GM19239 (cell line): ENCODE data around the gene NEAT1.
A peak's percentile ranks its signal among the peaks of the same experiment; 100 is the strongest.
"Not testable (repeated sequence)": the region's sequence is repeated elsewhere in the genome, so short reads cannot be mapped to it uniquely, and the experiment has no call there.

Source experiments
- DNase-seq: peaks from one replicate; pipeline ENCODE4 v3.0.0; 2011; ENCODE audit warnings: low spot score; ENCODE audit not compliant: insufficient read length
- FAIRE-seq: peaks from 2 replicates; lab custom pipeline; 2011; peaks lifted over from hg19 to GRCh38; lab: Jason Lieb, UNC

NEAT1 gene

GRCh38 chr11:65403607-65404121, 18.9 kb upstream of the NEAT1 start:
- DNase-seq (no peak), FAIRE-seq (peak; percentile 95)

GRCh38 chr11:65404210-65404609, 18.4 kb upstream of the NEAT1 start:
- no peak for FAIRE-seq
- DNase-seq, result no peak

GRCh38 chr11:65404638-65405339, 17.8 kb upstream of the NEAT1 start:
- FAIRE-seq (no peak), DNase-seq (no peak)

- no peak for FAIRE-seq
- DNase-seq, result no peak
Observed at GRCh38 chr11:65410936-65411680, 11.5 kb upstream of the NEAT1 start.

DNA sequence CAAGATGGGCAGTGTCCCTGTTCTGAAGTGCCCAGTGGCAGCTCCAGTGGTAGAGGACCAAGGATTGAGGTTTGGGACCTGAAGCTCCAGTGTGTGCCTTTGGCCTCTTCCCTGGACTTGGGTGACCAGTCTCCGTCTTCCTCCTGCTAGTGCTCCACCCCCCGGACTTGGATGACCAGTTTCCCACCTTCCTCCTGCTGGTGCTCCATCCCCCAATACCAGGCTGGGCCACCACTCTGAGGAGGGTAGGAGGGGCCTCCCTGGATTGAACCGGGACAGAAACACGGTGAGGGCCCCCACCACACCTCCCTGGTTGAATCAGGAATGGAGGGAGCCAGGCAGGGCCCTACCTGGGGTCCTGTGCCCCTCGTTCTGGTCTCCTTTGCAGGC, 10.9 kb upstream of the NEAT1 start:
- FAIRE-seq, result no peak
- DNase-seq, result no peak

DNA sequence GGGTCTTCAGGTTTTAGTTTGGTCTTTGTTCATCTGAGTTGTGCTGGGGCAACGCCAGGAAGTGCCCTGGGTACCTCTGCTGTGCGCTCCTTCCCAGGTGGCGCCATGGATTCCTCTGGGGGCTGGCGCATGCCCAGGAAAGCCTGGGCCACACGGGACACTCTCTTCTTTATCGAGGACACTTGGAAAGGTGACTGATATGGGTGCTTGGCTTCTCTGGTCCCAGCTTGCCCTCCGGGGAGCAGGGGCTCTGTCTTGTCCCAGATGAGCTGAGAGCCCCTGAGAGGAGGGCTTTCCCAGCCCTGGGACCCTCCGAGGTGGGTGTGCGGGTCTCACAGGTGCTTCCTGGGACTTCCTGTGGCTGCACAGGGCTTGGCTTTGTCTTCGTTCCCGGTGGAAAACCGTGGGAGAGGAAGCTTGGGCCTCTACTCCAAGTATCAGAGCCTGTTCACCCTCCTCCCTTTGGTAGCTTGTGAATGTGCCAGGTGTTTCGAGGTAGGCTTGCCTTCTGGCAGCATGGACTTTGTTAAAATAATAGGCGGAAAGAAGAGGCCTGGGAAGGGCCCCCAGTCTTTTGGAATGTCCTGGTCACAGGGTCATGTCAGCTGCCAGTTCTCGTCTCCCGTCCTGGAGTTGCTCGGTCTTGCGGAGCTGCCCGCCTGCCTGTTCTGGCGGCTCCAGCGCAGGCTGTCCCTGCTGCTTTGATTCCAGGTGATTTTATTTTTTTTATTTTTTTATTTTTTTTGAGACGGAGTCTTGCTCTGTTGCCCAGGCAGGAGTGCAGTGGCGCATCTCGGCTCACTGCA, 10.1 kb upstream of the NEAT1 start:
- FAIRE-seq (no peak), DNase-seq (no peak)

GRCh38 chr11:65413077-65413664, 9.4 kb upstream of the NEAT1 start:
- DNase-seq, result not testable (repeated sequence)

GRCh38 chr11:65414776-65415498, 7.7 kb upstream of the NEAT1 start:
- FAIRE-seq, result no peak
- no peak for DNase-seq

More at GRCh38 chr11:65413077-65413664, 9.4 kb upstream of the NEAT1 start:
- FAIRE-seq, result not testable (repeated sequence)

DNA sequence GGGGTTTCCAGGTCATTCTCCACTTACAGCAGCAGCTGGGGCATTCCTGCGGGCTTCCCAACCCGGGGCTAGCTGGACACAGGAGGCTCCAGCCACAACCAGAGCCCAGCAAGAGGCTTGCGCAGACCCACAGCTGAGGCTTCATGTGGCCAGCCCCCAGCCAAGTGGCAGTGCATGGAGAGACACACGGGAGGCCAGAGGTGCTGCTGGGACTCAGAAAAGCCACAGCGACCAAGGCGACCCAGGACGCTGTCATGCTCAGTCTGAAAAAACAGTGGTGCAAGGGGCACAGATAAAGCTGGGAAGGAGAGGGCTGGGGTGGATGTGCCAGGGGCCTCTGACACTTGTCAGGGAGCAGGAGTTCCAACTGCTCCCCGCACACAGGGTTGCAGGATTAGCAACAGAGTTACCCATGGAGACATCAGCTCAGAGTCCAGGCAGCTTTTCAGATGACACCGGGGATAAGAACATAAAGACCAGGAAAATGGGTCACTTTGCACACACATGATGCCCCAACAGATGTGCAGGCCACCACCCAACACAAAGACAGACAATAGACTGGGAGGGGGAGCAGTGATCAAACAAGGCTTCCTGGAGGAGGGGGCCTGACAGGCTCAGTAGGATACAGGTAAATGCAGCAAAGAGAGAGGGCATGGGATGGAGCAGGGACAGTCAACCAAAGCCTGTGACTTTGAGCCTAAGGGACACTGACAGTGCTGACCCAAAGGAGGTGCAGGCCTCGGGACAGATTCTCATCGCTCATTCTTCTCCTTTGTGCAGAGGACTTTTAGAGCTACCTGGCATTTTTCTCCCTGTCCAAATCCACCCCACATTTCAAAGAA, 6.9 kb upstream of the NEAT1 start:
- FAIRE-seq, result no peak
- DNase-seq, result no peak

DNA sequence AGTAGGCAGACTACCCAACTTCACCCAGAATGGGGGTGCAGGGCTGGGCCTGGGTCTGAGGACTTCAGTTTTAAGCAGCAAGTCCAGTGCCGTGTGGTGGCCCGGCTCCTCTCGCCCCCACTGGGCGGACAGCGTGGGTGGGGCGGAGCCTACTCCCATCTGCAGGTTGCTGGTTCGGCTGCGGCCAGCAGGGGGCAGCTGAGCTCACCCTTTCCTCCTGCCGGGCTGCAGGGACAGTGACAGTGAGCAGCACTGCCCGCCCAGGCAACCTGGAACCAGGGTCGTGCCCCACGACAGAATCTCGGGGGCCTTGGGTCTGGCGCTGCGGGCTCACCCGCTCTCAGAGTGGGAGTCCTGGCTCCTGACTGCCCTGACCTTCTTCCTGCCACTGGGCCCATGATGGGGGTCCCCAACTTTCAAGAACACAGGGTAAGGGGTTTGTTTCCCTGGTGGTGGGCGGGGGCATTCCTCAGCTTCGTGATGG, 6.2 kb upstream of the NEAT1 start:
- peak; percentile 88 for FAIRE-seq

GRCh38 chr11:65416841-65417701, 5.5 kb upstream of the NEAT1 start:
- no peak for FAIRE-seq
- no peak for DNase-seq

More for the DNA sequence above, 6.2 kb upstream of the NEAT1 start:
- peak; percentile 88 for DNase-seq

DNA sequence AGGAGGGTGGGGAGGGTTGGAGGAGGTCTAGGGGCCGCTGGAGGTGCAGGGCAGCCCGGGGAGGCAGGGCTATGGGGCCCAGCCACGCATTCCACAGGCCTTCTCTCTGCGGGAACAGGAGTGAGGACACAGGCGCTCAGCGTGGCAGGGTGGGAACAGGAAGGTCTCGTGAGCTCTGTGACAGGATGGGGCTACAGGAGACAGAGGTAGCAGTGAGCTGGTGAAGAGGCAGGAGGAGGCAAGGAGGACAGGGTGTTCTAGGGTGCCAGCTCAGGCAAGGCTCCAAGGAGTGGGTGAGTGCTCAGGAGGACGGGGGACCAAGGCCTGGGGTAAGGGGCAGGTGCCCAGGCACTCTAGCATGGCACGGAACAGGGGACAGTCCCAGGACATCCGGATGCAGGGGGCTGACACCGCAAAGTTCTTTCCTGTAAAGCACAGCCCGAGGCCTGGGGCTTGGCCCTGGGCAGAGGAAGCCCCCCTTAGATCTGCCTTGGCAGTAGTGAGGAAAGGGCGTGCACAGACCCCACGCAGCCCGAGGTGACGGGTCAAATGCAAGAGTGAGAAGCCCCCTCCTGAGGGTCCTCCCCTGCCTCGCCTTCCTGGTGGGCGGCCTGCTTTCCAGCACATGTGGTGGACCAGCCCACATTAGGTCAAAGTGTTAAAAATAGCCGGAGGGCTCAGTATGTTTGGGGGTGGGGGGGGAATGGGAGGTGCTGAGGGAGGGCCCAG, 4.7 kb upstream of the NEAT1 start:
- peak; percentile 66 for FAIRE-seq
- no peak for DNase-seq

GRCh38 chr11:65418431-65418680, 4.2 kb upstream of the NEAT1 start:
- FAIRE-seq (no peak), DNase-seq (no peak)

GRCh38 chr11:65418681-65419459, 3.7 kb upstream of the NEAT1 start:
- FAIRE-seq (peak; percentile 94), DNase-seq (peak; percentile 77)

DNA sequence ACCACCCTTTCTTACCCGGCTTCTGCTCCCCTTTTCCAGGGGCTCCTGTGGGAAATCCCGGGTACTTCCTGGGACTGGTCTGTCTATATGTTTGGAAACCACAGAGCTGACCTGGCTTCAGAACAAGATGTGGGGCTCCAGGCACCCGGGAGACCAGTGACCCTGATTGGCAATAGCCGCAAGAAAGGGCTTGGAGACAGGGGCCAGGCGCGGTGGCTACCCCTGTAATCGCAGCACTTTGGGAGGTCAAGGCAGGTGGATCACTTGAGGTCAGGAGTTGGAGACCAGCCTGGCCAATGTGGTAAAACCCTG, 3.2 kb upstream of the NEAT1 start:
- DNase-seq, result no peak
- FAIRE-seq, result no peak

- no peak for DNase-seq
- FAIRE-seq, result peak; percentile 33
Observed at GRCh38 chr11:65419772-65420481, 2.7 kb upstream of the NEAT1 start.
